Suprapubic skin (tissue), 3 donors: ENCODE data around the gene KCNJ16.

Source experiments
- POLR2A ChIP-seq, 2 donors: fragments of 450-650 bp; IDR thresholded peaks; one replicate each; pipeline ENCODE4 v1.6.1; 2017; ENCODE audit warnings: antibody characterized with exemption in 2 of 2, mild to moderate bottlenecking in 2 of 2, moderate library complexity in 2 of 2
- TF ChIP-seq, protein P1 (sequence below), 2 donors: fragments of 200-600 bp in 1 of 2; fragments of 450-650 bp in 1 of 2; sonication (generic) in 1 of 2; IDR thresholded peaks; one replicate each; pipeline ENCODE4 v1.5.1; 2016 to 2019; ENCODE audit warnings: antibody characterized with exemption in 2 of 2, mild to moderate bottlenecking in 1 of 2, moderate library complexity in 1 of 2

DNA sequence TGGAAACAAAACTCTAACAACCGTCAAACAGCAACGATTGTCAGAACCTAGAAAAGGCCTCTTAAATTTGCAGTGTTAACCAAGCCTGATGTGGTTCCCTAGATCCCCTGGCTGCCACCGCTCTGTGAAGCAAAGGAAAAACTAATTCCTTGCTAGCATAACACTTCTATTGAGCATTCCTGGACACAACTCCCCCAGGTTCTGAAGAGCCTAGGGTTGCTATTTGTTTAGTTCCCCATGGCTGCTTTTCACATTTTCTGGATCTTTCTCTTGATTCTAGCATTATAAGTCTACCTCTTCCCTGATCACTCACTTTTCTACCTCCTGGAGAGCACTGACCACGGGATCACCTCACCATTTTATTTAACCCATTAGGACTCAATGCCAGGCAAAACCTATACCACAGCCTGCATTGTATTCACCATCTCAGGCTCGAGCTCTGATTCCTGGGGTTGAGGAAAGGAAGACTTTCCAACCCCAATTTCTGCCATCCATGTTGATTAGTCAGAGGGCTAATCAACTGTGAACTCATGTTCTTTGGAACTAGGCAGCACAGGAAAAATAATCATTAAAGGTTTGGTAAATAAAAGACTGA is 692 bp upstream of the KCNJ16 start:
- TF ChIP-seq POLR2A (IDR thresholded peaks at IDR 0.05) = no peak
- TF ChIP-seq, protein P1, sequence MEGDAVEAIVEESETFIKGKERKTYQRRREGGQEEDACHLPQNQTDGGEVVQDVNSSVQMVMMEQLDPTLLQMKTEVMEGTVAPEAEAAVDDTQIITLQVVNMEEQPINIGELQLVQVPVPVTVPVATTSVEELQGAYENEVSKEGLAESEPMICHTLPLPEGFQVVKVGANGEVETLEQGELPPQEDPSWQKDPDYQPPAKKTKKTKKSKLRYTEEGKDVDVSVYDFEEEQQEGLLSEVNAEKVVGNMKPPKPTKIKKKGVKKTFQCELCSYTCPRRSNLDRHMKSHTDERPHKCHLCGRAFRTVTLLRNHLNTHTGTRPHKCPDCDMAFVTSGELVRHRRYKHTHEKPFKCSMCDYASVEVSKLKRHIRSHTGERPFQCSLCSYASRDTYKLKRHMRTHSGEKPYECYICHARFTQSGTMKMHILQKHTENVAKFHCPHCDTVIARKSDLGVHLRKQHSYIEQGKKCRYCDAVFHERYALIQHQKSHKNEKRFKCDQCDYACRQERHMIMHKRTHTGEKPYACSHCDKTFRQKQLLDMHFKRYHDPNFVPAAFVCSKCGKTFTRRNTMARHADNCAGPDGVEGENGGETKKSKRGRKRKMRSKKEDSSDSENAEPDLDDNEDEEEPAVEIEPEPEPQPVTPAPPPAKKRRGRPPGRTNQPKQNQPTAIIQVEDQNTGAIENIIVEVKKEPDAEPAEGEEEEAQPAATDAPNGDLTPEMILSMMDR (IDR thresholded peaks at IDR 0.05) = no peak
